ENCODE results near the gene LACTB. TPM values are rescaled to one million over a fixed set of nuclear protein-coding genes. Genes with fewer than 3 reads are reported as not detected.

LACTB gene
- total and polyA plus RNA-seq, 2 of the 4 experiments (the other 2 are of a cell fraction), result 12.9 to 32.7 TPM

DNA sequence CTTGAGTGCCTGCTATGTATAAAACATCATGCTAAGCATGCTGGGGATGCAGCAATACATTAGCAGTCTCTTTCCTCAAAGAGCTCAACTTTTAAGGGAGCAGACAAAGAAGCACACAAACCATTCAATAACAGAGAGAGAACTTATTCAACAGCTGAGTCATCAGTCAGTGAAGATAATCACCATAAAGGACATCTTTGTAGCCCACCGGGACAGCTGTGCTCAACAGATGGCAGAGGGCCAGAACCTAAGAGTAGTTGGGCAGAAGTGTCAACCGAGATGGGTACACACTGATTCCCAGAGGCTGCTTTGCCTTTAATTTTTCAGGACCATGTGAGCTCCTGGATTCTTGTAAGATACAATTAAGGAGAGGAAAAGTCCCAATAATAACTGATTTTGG is 63.5 kb downstream of the LACTB start:
- Histone ChIP-seq H2BK20ac (ENCODE audit: low read depth, low read length) (peak overlapping the region; percentile 44; the same call in 1 of the 2 replicates), H3K4me1 (ENCODE audit: control insufficient read depth, insufficient read depth, low read length) (peaks cover 5% of the 10 kb centered on the region), H3K4ac (ENCODE audit: low read depth, low read length) (peak overlapping the region; percentile 19), H3K27ac (ENCODE audit: insufficient read depth, low read length) (no peak overlapping the region), H4K8ac (ENCODE audit: low read depth in 2 of 2, low read length in 2 of 2) (peak overlapping the region in 1 of 2 experiments; percentile 22; a peak in 1 of 4 replicates), H2BK5ac (ENCODE audit: low read depth, low read length, poor library complexity, severe bottlenecking) (peak overlapping the region; percentile 89), H3K14ac (replicated peaks; ENCODE audit: low read depth, low read length) (peak overlapping the region; percentile 53; the same call in 1 of the 2 replicates), H4K5ac (ENCODE audit: low read depth, low read length) (peak overlapping the region; percentile 16; the same call in 1 of the 2 replicates), H2AK9ac (replicated peaks; ENCODE audit: low read depth, low read length, poor library complexity) (no peak overlapping the region), H3K23ac (ENCODE audit: low read depth, low read length) (no peak overlapping the region), H3K4me3 (ENCODE audit: insufficient read depth, low read depth, low read length) (no peak overlapping the region), H3K4me2 (ENCODE audit: low read depth, low read length) (no peak overlapping the region), H3K18ac (ENCODE audit: low read depth, low read length) (no peak overlapping the region), H2AFZ (replicated peaks; ENCODE audit: low read length, poor library complexity) (peak overlapping the region; percentile 4), H2BK120ac (ENCODE audit: low read depth, low read length) (peak overlapping the region; percentile 15), H3K27me3 (ENCODE audit: control insufficient read depth, insufficient read depth, low read length) (no peaks in the 10 kb centered on the region), H4K20me1 (ENCODE audit: insufficient read depth, low read length) (peaks cover under 1% of the 10 kb centered on the region; the same call in 1 of the 2 replicates), H3K79me1 (ENCODE audit: low read depth in 1 of 2, low read length in 2 of 2) (peaks cover under 1 to 8% of the 10 kb centered on the region in 2 experiments; a peak in 2 of 4 replicates), H3K56ac (ENCODE audit: extremely low read depth, insufficient read depth, low read length) (no peak overlapping the region), H4K91ac (ENCODE audit: insufficient read depth, low read depth, low read length) (peak overlapping the region; percentile 14), H3K9me1 (ENCODE audit: insufficient read depth, low read length) (peaks cover 11% of the 10 kb centered on the region), H3K36me3 (ENCODE audit: control insufficient read depth, insufficient read depth, low read length) (no peaks in the 10 kb centered on the region), H2AK5ac (ENCODE audit: low read depth, low read length) (peak overlapping the region; percentile 60; the same call in 1 of the 2 replicates), H3K9me3 (ENCODE audit: control insufficient read depth, insufficient read depth, low read length) (no peaks in the 10 kb centered on the region), H2BK15ac (ENCODE audit: low read depth, low read length) (peak overlapping the region; percentile 23; the same call in 1 of the 3 replicates), H3K9ac (ENCODE audit: low read depth, low read length) (no peak overlapping the region)
- 42% methylated on average over 2 of the region's 2 CpGs; no CpG with 5 or more reads in 1 of the 2 experiments for WGBS, 2 experiments (ENCODE audit: extremely low coverage in 2 of 2, insufficient read length in 1 of 2)
- no TSS peak for BruUV-seq (replicated peaks)
- DNase-seq (no peak), ATAC-seq (ENCODE audit: low read depth) (no peak)
- in situ Hi-C loops (cut with MboI; ENCODE audit: low sequenced_read_pairs) (no loop called here), intact Hi-C loops (cut with micrococcal nuclease) (no loop called here), dilution Hi-C loops (cut with HindIII; ENCODE audit: low sequenced_read_pairs, unreplicated experiment) (no loop called here)
- POLR2A ChIA-PET (ENCODE audit: unreplicated experiment), result no interaction called here
- CTCF ChIA-PET, result no interaction called here
- TF ChIP-seq MXI1 (IDR thresholded peaks at IDR 0.05; ENCODE audit: borderline replicate concordance, low read depth, low read length), result no peak
- no peak for TF ChIP-seq RFX5 (IDR thresholded peaks at IDR 0.05; ENCODE audit: low read depth, low read length)
- TF ChIP-seq RCOR1 (IDR thresholded peaks at IDR 0.05; ENCODE audit: insufficient replicate concordance, low read length), result no peak
- no peak for TF ChIP-seq RAD21 (IDR thresholded peaks at IDR 0.05; ENCODE audit: low read length)
- TF ChIP-seq, protein P1, sequence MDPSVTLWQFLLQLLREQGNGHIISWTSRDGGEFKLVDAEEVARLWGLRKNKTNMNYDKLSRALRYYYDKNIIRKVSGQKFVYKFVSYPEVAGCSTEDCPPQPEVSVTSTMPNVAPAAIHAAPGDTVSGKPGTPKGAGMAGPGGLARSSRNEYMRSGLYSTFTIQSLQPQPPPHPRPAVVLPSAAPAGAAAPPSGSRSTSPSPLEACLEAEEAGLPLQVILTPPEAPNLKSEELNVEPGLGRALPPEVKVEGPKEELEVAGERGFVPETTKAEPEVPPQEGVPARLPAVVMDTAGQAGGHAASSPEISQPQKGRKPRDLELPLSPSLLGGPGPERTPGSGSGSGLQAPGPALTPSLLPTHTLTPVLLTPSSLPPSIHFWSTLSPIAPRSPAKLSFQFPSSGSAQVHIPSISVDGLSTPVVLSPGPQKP (IDR thresholded peaks at IDR 0.05; ENCODE audit: borderline replicate concordance, low read depth, low read length), result no peak
- TF ChIP-seq, protein P2, sequence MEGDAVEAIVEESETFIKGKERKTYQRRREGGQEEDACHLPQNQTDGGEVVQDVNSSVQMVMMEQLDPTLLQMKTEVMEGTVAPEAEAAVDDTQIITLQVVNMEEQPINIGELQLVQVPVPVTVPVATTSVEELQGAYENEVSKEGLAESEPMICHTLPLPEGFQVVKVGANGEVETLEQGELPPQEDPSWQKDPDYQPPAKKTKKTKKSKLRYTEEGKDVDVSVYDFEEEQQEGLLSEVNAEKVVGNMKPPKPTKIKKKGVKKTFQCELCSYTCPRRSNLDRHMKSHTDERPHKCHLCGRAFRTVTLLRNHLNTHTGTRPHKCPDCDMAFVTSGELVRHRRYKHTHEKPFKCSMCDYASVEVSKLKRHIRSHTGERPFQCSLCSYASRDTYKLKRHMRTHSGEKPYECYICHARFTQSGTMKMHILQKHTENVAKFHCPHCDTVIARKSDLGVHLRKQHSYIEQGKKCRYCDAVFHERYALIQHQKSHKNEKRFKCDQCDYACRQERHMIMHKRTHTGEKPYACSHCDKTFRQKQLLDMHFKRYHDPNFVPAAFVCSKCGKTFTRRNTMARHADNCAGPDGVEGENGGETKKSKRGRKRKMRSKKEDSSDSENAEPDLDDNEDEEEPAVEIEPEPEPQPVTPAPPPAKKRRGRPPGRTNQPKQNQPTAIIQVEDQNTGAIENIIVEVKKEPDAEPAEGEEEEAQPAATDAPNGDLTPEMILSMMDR (conservative IDR thresholded peaks at IDR 0.05; ENCODE audit: low read depth, low read length), result no peak
- no peak for TF ChIP-seq NFE2L2 (IDR thresholded peaks at IDR 0.05; ENCODE audit: low read depth, low read length)
- no peak for TF ChIP-seq CHD1 (IDR thresholded peaks at IDR 0.05; ENCODE audit: low read depth, low read length)
- TF ChIP-seq POLR2A (IDR thresholded peaks at IDR 0.05; ENCODE audit: low read depth, low read length), result no peak
- TF ChIP-seq MAZ (IDR thresholded peaks at IDR 0.05; ENCODE audit: borderline replicate concordance, low read depth, low read length), result no peak
- TF ChIP-seq FOS (IDR thresholded peaks at IDR 0.05; ENCODE audit: low read depth, low read length), result no peak
- TF ChIP-seq CEBPB (IDR thresholded peaks at IDR 0.05; ENCODE audit: low read depth, low read length), result no peak
- TF ChIP-seq MAFK (IDR thresholded peaks at IDR 0.05; ENCODE audit: low read depth, low read length), result no peak
- no peak for TF ChIP-seq SMC3 (IDR thresholded peaks at IDR 0.05; ENCODE audit: low read depth, low read length)
- TF ChIP-seq, protein P3, sequence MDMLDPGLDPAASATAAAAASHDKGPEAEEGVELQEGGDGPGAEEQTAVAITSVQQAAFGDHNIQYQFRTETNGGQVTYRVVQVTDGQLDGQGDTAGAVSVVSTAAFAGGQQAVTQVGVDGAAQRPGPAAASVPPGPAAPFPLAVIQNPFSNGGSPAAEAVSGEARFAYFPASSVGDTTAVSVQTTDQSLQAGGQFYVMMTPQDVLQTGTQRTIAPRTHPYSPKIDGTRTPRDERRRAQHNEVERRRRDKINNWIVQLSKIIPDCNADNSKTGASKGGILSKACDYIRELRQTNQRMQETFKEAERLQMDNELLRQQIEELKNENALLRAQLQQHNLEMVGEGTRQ (IDR thresholded peaks at IDR 0.05; ENCODE audit: low read depth, low read length), result no peak
- TF ChIP-seq BHLHE40 (IDR thresholded peaks at IDR 0.05; ENCODE audit: low read depth, low read length), result no peak

Measured in IMR-90 (cell line).